ENCODE results near the gene CLEC2D. TPM values are rescaled to one million over a fixed set of nuclear protein-coding genes. Genes with fewer than 3 reads are reported as not detected.

Gene CLEC2D
- total and polyA plus RNA-seq, 8 donors: 8.9 to 41.7 (median 31.2) TPM

- TF ChIP-seq CTCF (IDR thresholded peaks at IDR 0.05): no peak
- no peak for DNase-seq
- ATAC-seq: no peak
- no peak overlapping the region for H3K4me3 ChIP-seq
- intact Hi-C loops (cut with DNase I): no loop called here
- H3K27ac ChIP-seq: no peak overlapping the region
- H3K9me3 ChIP-seq: no peaks in the 10 kb centered on the region
- peaks cover 0 to 7% of the 10 kb centered on the region in 2 donors for H3K4me1 ChIP-seq
- H3K36me3 ChIP-seq: no peaks in the 10 kb centered on the region
- no peaks in the 10 kb centered on the region for H3K27me3 ChIP-seq
Measured at GRCh38 chr12:9718968-9719367, 49.5 kb downstream of the CLEC2D start.

DNA sequence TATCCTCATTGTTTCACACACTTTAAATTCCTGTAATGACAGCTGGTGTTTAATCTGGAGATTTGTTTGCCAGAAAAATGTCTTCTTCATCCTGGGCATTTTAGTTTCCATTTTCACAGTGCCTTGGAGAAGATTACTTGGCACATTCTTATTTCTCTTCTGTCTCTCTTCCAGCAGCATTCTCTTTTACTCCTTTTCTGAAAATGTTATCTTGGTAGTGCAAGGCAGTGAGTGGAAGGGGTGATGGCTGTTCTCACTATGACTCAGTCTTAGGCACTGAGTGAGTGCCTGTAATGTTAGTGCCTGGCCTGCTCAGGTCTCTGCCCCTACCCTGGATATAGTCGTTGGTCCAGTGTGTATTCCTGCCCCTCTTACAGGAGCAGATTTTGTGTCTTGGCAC, 50.3 kb downstream of the CLEC2D start:
- intact Hi-C loops (cut with DNase I): no loop called here
- Histone ChIP-seq H3K4me3 (no peak overlapping the region), H3K9me3 (no peaks in the 10 kb centered on the region), H3K27me3 (no peaks in the 10 kb centered on the region), H3K27ac (no peak overlapping the region), H3K36me3 (no peaks in the 10 kb centered on the region), H3K4me1 (peaks cover 0 to 7% of the 10 kb centered on the region in 2 donors)
- ATAC-seq: no peak
- no peak for TF ChIP-seq CTCF (IDR thresholded peaks at IDR 0.05)
- no peak for DNase-seq

- no peak overlapping the region for H3K4me3 ChIP-seq
- no peaks in the 10 kb centered on the region for H3K27me3 ChIP-seq
- H3K27ac ChIP-seq: no peak overlapping the region
- ATAC-seq: peak; percentile 22
- H3K36me3 ChIP-seq: no peaks in the 10 kb centered on the region
- H3K9me3 ChIP-seq: no peaks in the 10 kb centered on the region
- peak in 2 of 4 donors; percentile 18 to 23 for DNase-seq
- no peak for TF ChIP-seq CTCF (IDR thresholded peaks at IDR 0.05)
- peaks cover 0 to 7% of the 10 kb centered on the region in 2 donors for H3K4me1 ChIP-seq
- intact Hi-C loops (cut with DNase I): no loop called here
Measured at GRCh38 chr12:9721394-9722092, 52.0 kb downstream of the CLEC2D start.

GRCh38 chr12:9724023-9724422, 54.5 kb downstream of the CLEC2D start:
- H3K4me3 ChIP-seq: no peak overlapping the region
- no peaks in the 10 kb centered on the region for H3K27me3 ChIP-seq
- peaks cover 0 to 7% of the 10 kb centered on the region in 2 donors for H3K4me1 ChIP-seq
- no peaks in the 10 kb centered on the region for H3K9me3 ChIP-seq
- H3K27ac ChIP-seq: no peak overlapping the region
- TF ChIP-seq CTCF (IDR thresholded peaks at IDR 0.05): no peak
- intact Hi-C loops (cut with DNase I): no loop called here
- DNase-seq (no peak), ATAC-seq (no peak)
- H3K36me3 ChIP-seq: no peaks in the 10 kb centered on the region

DNA sequence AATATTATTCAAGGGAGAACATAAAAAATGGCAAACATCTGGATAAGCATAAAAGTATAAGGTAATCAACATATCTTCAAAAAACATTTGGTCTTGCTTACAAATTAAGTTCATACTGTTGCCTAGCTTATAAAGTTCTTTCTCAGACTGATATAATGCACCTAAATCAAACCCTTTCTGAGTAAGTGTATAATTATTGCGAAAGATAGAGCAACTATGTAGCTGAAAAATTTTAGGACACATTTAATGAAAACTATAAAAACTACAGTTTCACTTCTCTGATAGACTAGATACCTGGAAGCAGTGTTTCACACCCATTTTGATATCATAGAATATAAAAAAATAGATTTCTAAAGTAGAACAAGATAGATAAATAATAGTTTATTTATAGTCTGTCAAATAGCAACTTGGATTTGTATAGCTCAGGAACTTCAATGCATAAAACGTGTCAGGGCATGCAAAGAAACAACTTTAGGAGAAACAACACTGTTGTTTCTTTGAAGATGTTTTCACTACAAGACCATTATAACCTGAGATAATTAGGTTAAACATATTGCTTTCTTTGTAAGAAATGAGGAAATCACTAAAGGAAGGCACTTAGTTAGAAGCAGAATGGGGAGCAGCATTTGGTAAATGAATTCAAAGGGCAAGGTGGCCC, 55.8 kb downstream of the CLEC2D start:
- no peak for DNase-seq
- Histone ChIP-seq H3K4me1 (peaks cover 0 to 7% of the 10 kb centered on the region in 2 donors), H3K36me3 (no peaks in the 10 kb centered on the region), H3K27me3 (no peaks in the 10 kb centered on the region), H3K4me3 (no peak overlapping the region), H3K27ac (no peak overlapping the region), H3K9me3 (no peaks in the 10 kb centered on the region)
- intact Hi-C loops (cut with DNase I): no loop called here
- TF ChIP-seq CTCF (IDR thresholded peaks at IDR 0.05): no peak
- ATAC-seq: no peak
